Caki2 (cell line): ENCODE measurements around the gene CBFB. TPM values are rescaled to one million over a fixed set of nuclear protein-coding genes. Genes with fewer than 3 reads are reported as not detected.
"Not testable (repeated sequence)": the region's sequence is repeated elsewhere in the genome, so short reads cannot be mapped to it uniquely, and the experiment has no call there.

Experiments used
- DNase-seq: peaks from one replicate; pipeline ENCODE4 v3.0.0-alpha.2; 2015; ENCODE audit warnings: low read depth
- in situ Hi-C: cut with HindIII; loops from 2 replicates; pipeline ENCODE4 v1.10.0; 2016; ENCODE audit warnings: low sequenced_read_pairs, low pct_unique_long_range_greater_than_20kb, mixed read lengths
- total RNA-seq: library from RNA; depleted of rRNA; stranded (reverse); fragments of >200 nt; shearing (Covaris generic); gene quantifications from 2 replicates; pipeline ENCODE4 v1.2.3, GENCODE V29; 2014; ENCODE audit warnings: low replicate concordance; rRNA removed

The CBFB gene
- total RNA-seq = 8.2 and 15.5 TPM in 2 replicates

DNA sequence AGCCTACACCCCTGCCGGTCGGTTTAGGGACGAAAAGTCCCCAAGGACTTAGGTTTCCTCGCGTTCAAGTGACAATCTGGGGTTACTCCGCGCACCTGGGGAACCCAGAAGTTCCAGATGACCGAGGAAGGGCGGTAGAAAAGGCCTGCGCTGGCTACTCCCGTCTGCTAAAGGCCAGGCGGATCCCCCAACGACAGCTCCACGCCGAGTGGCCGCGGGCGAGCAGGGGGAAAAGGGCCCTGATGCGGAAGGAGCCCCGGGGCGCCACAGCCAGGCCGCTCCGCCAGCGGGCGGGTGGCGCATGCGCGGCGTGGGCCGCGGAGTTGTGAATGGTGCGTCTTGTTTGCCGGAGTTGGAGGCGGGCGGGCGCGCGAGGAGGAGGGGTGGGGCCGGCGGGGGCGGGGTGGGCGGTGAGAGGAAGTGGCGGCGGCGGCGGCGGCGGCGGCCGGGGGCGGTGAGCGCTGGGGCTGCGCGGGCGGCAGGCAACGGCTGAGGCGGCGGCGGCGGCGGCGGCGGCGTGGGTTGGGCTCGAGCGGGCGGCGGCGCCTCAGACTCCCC is at the start of gene CBFB:
Gene CBFB (plus strand): TSS at position 454 of the 558 bp plus-strand sequence. CDS start 259 bp downstream, outside the sequence.
- in situ Hi-C loops = no loop called here
- peak; percentile 83 for DNase-seq

DNA sequence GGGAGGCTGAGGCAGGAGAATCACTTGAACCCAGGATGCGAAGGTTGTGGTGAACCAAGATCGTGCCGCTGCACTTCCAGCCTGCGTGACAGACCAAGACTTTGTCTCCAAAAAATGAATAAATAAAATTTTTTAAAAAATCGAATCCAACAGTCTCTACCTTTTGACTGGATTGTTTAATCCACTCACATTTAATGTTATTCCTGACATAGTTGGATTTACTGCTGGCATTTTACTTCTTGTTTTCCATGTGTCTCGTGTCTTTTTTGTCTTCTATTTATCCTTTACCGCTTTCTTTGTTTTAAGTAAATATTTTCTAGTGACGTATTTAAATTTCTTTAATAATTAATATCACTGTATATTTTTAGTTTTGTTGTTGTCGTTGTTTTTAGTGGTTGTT is 45.9 kb upstream of the CBFB start:
- in situ Hi-C loops = no loop called here
- no peak for DNase-seq

- no peak for DNase-seq
- in situ Hi-C loops = no loop called here
Observed at GRCh38 chr16:66984892-66985311, 44.0 kb upstream of the CBFB start.

GRCh38 chr16:66986559-66986958 is 42.4 kb upstream of the CBFB start:
- no peak for DNase-seq
- in situ Hi-C loops = no loop called here

DNA sequence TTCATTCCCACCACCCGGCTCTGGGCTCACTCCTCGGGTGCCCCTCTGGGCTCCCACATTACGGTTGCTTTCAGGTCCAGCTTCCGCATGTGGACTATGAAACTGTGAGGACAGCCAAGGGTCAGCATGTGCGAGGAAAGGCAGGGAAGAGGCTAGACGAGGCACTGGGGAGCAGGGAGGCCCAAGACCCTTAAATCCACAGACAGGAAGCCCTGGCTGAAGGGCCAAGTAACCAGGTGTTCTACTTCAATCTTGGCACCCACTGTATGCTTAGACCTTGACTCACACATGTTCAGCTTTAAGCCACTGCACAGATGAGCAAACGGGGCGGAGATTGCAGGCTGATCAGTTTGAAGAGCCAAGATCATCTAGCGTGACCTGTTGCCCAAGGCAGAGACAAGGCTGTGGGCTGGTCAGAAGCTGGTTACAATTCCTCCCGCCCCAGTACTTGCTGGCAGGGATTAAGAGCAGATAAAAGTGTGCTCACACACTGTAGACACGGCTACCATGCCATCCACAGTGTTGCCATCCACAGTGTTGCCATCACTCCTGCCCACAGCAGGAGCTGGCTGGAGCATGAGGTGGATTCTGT is 40.7 kb upstream of the CBFB start, which contains the start of gene CES4A:
Gene CES4A (plus strand): TSS at position 393 of the 592 bp plus-strand sequence. CDS start 184 bp downstream, at position 577.
- peak; percentile 79 for DNase-seq
- in situ Hi-C loops = no loop called here

GRCh38 chr16:66991545-66992077 is 37.3 kb upstream of the CBFB start:
- no peak for DNase-seq
- in situ Hi-C loops = no loop called here

DNA sequence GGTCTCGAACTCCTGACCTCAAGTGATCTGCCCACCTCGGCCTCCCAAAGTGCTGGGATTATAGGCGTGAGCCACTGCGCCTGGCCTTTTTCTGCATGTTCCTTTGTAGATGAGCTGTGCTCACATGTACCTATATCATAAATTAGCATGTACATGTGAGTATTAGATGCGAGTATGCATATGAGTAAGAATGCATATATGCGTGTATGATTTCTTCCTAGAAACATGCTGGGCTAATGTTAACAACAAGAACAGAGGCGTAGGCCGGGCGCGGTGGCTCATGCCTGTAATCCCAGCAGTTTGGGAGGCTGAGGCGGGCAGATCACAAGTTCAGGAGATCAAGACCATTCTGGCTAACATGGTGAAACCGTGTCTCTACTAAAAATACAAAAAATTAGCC is 35.4 kb upstream of the CBFB start:
- DNase-seq, in situ Hi-C loops: not testable (repeated sequence)

GRCh38 chr16:66996324-66996982 is 32.5 kb upstream of the CBFB start:
- in situ Hi-C loops = no loop called here
- peak; percentile 29 for DNase-seq

GRCh38 chr16:66996983-66997358 is 32.0 kb upstream of the CBFB start:
- in situ Hi-C loops = no loop called here
- no peak for DNase-seq

DNA sequence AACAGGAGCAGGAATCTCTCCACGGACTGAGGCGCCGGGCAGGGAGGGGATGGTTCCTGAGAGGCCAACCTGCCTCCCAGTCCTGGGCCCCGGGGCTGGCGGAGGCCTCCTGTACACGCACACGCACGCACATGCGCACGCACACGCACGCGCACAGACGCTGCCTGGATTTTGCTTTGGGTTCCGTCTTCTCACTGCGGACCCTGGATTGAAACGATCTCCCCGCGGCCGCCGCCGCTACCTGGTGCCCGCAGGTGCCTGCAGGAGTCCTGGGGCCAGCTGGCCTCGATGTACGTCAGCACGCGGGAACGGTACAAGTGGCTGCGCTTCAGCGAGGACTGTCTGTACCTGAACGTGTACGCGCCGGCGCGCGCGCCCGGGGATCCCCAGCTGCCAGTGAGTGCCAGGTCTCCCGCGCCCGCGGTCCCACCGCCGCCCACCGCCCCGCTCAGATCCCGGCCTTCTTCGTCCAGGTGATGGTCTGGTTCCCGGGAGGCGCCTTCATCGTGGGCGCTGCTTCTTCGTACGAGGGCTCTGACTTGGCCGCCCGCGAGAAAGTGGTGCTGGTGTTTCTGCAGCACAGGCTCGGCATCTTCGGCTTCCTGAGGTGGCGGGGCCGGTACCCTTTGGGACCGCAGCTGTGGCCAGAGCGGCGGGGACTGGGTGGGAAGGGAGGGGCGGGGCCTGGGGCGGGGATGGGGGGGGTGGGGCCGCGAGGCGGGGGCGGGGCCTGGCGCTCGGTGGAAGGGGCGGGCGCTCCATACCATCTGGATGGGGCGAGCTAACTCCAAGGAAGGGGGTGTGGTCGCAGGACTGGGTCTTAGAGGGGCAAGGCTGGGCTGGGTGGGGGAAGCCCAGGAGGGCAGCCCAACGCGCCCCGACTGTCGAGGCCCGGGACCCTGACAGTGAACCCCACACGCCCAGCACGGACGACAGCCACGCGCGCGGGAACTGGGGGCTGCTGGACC is 28.3 kb upstream of the CBFB start:
- DNase-seq = no peak
- in situ Hi-C loops = no loop called here

- no peak for DNase-seq
- in situ Hi-C loops = no loop called here
Observed at GRCh38 chr16:67001726-67002125, 27.2 kb upstream of the CBFB start.

- in situ Hi-C loops = no loop called here
- peak; percentile 43 for DNase-seq
Observed at GRCh38 chr16:67006930-67007658, 21.9 kb upstream of the CBFB start.

DNA sequence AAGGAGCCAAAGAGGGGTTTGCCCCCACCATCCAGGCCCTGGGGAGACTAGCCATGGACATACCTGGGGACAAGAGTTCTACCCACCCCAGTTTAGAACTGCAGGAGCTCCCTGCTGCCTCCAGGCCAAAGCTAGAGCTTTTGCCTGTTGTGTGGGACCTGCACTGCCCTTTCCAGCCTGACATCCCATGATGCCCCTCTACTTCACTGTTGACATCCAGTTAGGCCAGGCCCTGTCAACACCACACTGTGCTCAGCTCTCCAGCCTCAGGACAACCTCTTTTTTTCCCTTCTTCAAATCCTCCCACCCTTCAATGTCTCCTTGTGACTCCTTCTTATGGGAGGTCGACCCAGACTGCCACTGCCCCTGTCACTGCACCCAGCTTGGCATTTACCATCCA is 19.8 kb upstream of the CBFB start:
- DNase-seq = no peak
- in situ Hi-C loops = no loop called here

- in situ Hi-C loops = no loop called here
- no peak for DNase-seq
Observed at GRCh38 chr16:67011274-67011673, 17.7 kb upstream of the CBFB start.

GRCh38 chr16:67013233-67013822 is 15.6 kb upstream of the CBFB start:
- in situ Hi-C loops = no loop called here
- DNase-seq = no peak

DNA sequence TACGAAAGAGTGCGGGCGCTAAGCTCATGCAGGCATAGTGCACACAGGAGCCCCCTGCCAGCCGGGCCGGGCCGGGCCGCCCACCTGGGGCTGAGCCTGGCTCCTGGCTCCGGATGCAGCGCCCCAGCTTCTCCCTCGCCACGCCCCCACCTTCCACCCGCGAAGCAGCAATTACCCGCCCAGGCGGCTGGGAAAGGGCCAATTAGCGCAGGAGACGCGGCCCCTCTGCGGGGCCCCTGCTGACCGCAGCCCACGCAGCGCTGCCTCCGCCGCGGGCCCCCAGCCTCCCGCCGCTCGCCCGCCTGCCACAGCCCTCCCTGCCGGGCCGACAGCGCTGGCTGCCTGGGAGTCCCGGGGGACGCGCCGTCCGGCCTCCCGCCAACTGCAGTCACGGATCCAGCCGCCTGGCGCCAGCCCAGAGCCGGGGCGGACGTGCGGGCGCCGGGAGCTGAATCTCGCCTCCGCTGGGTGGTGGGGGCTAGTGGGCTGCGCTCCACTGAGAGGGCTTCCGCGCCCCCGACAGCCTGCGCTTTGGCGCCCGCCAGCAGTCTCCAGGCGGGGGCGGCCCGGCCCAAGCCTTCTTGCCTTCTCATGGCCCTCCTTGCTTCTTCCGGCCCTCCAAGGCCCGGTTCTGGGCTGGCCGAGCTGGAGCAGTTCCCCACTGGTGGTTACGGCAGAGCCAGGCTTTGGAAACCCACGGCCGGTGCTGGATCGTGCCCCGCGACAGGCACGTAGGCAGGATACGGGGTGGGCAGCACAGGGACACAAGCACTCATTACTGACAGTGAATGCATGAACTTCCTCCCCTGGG is 14.9 kb upstream of the CBFB start:
- in situ Hi-C loops = no loop called here
- DNase-seq = no peak
